Measurements from ENCODE around the gene CDC34. TPM values are rescaled to one million over a fixed set of nuclear protein-coding genes. Genes with fewer than 3 reads are reported as not detected.

Gene CDC34
- total RNA-seq, 1 experiment from 2014 or later: 112 TPM

DNA sequence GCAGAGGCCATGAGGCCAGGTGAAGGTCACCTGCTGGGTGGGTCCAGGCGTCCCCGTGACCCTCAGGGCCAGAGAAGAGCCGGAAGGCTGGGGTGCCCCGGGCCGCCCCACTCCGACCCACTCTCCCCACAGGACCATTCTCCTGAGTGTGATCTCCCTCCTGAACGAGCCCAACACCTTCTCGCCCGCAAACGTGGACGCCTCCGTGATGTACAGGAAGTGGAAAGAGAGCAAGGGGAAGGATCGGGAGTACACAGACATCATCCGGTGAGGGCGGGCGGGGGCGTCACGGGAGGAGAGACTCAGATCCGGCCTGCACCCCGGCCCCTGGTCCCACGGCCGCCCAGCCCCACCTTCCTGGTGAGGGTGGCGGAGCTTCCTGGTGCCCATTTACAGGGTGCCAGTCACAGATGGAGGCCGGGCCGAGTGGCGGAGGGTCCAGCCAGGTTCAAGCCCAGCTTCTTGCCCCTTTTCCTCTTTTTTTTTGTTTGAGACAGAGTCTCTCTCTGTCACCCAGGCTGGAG lies 5.4 kb downstream of the CDC34 start:
- Histone ChIP-seq H3K18ac (ENCODE audit: insufficient read length, low read depth, low read length) (no peak overlapping the region), H4K8ac (replicated peaks; ENCODE audit: insufficient read length, low read depth, low read length) (no peak overlapping the region), H2AFZ (ENCODE audit: low read length) (no peak overlapping the region), H2AK5ac (ENCODE audit: insufficient read length, low read length) (no peak overlapping the region), H2BK5ac (ENCODE audit: insufficient read length, low read length) (no peak overlapping the region), H3K23me2 (ENCODE audit: insufficient read length, low read depth, low read length, poor library complexity, severe bottlenecking) (peaks cover 6% of the 10 kb centered on the region), H3K27ac (ENCODE audit: insufficient read length, low read depth, low read length) (no peak overlapping the region), H4K20me1 (ENCODE audit: control insufficient read depth, insufficient read depth, insufficient read length) (no peaks in the 10 kb centered on the region), H3K56ac (ENCODE audit: insufficient read length, low read depth, low read length) (no peak overlapping the region), H2BK15ac (ENCODE audit: low read depth, low read length) (no peak overlapping the region), H4K5ac (ENCODE audit: insufficient read length, low read depth, low read length) (no peak overlapping the region), H2BK20ac (ENCODE audit: low read depth, low read length, poor library complexity, severe bottlenecking) (no peak overlapping the region), H3K79me1 (ENCODE audit: insufficient read depth, low read depth, low read length, poor library complexity, severe bottlenecking) (peaks cover 8% of the 10 kb centered on the region), H3K4me2 (ENCODE audit: insufficient read depth, insufficient read length, low read length) (no peak overlapping the region), H3K4me1 (ENCODE audit: insufficient read depth, low read length) (no peaks in the 10 kb centered on the region), H2BK12ac (ENCODE audit: insufficient read length, low read depth, low read length) (no peak overlapping the region), H3K23ac (ENCODE audit: insufficient read length, low read depth, low read length) (no peak overlapping the region), H2BK120ac (ENCODE audit: low read depth, low read length, poor library complexity, severe bottlenecking) (no peak overlapping the region), H3K9me3 (ENCODE audit: control insufficient read depth, low read depth, low read length) (no peaks in the 10 kb centered on the region), H3K79me2 (ENCODE audit: insufficient read depth, low read length) (peaks cover 13% of the 10 kb centered on the region; the same call in 1 of the 2 replicates), H3K27me3 (ENCODE audit: insufficient read depth, low read length) (no peaks in the 10 kb centered on the region), H3T11ph (ENCODE audit: low read length) (no peak overlapping the region), H3K9ac (ENCODE audit: extremely low read depth, insufficient read length, low read length) (no peak overlapping the region), H3K14ac (ENCODE audit: insufficient read depth, low read length) (no peak overlapping the region), H3K4ac (ENCODE audit: low read depth, low read length) (no peak overlapping the region), H4K91ac (ENCODE audit: insufficient read length, low read depth, low read length) (no peak overlapping the region)
- no peak overlapping the region for H3K27ac Mint-ChIP-seq
- no peak overlapping the region for H3K4me3 Mint-ChIP-seq
- H3K4me1 Mint-ChIP-seq: peaks cover 5 to 8% of the 10 kb centered on the region in 2 experiments
- whole genome bisulfite sequencing (ENCODE audit: extremely low coverage, insufficient read length, low lambda C conversion rate): no CpG with 5 or more reads among the region's 26 CpGs
- H3K27me3 Mint-ChIP-seq (ENCODE audit: low read depth): no peaks in the 10 kb centered on the region
- DNase-seq: no peak
- no peaks in the 10 kb centered on the region for H3K9me3 Mint-ChIP-seq
- TF ChIP-seq, protein P1, sequence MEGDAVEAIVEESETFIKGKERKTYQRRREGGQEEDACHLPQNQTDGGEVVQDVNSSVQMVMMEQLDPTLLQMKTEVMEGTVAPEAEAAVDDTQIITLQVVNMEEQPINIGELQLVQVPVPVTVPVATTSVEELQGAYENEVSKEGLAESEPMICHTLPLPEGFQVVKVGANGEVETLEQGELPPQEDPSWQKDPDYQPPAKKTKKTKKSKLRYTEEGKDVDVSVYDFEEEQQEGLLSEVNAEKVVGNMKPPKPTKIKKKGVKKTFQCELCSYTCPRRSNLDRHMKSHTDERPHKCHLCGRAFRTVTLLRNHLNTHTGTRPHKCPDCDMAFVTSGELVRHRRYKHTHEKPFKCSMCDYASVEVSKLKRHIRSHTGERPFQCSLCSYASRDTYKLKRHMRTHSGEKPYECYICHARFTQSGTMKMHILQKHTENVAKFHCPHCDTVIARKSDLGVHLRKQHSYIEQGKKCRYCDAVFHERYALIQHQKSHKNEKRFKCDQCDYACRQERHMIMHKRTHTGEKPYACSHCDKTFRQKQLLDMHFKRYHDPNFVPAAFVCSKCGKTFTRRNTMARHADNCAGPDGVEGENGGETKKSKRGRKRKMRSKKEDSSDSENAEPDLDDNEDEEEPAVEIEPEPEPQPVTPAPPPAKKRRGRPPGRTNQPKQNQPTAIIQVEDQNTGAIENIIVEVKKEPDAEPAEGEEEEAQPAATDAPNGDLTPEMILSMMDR (conservative IDR thresholded peaks at IDR 0.05): no peak
- peaks cover 13 to 29% (median 29%) of the 10 kb centered on the region in 3 experiments for H3K36me3 Mint-ChIP-seq (ENCODE audit: insufficient read depth in 1 of 3, low read depth in 3 of 3)

Measured in H9 (cell line).